ENCODE data around the gene LRRC2. TPM values are rescaled to one million over a fixed set of nuclear protein-coding genes. Genes with fewer than 3 reads are reported as not detected.

LRRC2 gene
- total and polyA plus RNA-seq, 2 of the 13 experiments (the other 11 are each of a cell fraction or from before 2014, with no cell fraction given), result 0.27 to 0.58 TPM

DNA sequence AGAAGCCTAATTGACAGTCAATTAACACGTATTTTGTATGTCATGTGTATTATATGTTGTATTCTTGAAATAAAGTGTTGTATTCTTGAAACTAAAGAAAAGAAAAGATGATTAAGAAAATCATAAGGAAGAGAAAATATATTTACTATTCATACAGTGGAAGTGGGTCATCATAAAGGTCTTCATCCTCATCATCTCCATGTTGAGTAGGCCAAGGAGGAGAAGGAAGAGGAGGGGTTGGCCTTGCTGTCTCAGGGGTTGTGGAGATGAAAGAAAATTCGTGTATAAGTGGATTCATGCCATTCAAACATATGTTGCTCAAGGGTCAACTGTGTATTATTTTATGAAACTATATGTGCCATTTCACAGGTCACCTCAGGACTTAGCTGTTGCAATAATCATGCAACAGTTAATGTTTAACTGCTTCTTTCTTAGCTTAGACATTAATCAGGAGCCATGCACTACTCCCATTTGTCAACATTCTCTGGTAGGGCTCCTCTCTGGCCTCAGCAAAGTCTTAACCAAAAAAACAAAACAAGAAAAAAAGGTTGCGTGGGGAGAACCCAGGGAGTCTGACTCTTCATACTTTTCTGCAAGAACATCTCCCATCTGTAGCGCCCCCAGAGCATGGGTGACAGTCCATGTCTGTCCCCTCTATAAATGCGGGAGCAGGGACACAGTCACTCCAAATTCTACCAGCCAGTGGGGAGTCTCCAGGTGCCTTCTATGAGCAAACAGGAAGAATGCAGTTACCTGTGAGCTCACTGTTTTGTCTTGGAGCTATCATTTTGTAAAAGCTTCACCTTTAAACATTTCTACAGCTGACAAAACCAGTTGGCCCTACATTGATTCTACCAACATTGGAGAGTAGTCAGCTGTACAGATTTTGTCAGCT is 19.9 kb upstream of the LRRC2 start (continued):
- TF ChIP-seq POLR2G (IDR thresholded peaks at IDR 0.05; ENCODE audit: low read depth, low read length) (no peak), ZNF607 (CRISPR knock-in tag; IDR thresholded peaks at IDR 0.05; ENCODE audit: borderline replicate concordance) (no peak), ZNF138 (CRISPR knock-in tag; IDR thresholded peaks at IDR 0.05; ENCODE audit: low read depth) (no peak), MYNN (CRISPR knock-in tag; IDR thresholded peaks at IDR 0.05; ENCODE audit: low read depth) (no peak), JUNB (CRISPR knock-in tag; IDR thresholded peaks at IDR 0.05; ENCODE audit: borderline replicate concordance) (no peak), MEF2D (CRISPR knock-in tag; IDR thresholded peaks at IDR 0.05) (no peak; the same call in 1 of the 2 replicates), RXRB (CRISPR knock-in tag; IDR thresholded peaks at IDR 0.05; ENCODE audit: borderline replicate concordance) (peak; percentile 98), ZNF616 (CRISPR knock-in tag; IDR thresholded peaks at IDR 0.05; ENCODE audit: low read depth) (no peak), REXO4 (CRISPR knock-in tag; IDR thresholded peaks at IDR 0.05; ENCODE audit: borderline replicate concordance) (no peak)
- TF ChIP-seq, protein P1, sequence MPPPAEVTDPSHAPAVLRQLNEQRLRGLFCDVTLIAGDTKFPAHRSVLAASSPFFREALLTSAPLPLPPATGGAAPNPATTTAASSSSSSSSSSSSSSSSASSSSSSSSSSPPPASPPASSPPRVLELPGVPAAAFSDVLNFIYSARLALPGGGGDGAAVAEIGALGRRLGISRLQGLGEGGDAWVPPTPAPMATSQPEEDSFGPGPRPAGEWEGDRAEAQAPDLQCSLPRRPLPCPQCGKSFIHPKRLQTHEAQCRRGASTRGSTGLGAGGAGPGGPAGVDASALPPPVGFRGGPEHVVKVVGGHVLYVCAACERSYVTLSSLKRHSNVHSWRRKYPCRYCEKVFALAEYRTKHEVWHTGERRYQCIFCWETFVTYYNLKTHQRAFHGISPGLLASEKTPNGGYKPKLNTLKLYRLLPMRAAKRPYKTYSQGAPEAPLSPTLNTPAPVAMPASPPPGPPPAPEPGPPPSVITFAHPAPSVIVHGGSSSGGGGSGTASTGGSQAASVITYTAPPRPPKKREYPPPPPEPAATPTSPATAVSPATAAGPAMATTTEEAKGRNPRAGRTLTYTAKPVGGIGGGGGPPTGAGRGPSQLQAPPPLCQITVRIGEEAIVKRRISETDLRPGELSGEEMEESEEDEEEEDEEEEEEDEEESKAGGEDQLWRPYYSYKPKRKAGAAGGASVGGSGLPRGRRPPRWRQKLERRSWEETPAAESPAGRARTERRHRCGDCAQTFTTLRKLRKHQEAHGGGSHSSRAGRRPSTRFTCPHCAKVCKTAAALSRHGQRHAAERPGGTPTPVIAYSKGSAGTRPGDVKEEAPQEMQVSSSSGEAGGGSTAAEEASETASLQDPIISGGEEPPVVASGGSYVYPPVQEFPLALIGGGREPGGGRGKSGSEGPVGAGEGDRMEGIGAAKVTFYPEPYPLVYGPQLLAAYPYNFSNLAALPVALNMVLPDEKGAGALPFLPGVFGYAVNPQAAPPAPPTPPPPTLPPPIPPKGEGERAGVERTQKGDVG (CRISPR knock-in tag; IDR thresholded peaks at IDR 0.05; ENCODE audit: borderline replicate concordance), result no peak
- TF ChIP-seq, protein P2, sequence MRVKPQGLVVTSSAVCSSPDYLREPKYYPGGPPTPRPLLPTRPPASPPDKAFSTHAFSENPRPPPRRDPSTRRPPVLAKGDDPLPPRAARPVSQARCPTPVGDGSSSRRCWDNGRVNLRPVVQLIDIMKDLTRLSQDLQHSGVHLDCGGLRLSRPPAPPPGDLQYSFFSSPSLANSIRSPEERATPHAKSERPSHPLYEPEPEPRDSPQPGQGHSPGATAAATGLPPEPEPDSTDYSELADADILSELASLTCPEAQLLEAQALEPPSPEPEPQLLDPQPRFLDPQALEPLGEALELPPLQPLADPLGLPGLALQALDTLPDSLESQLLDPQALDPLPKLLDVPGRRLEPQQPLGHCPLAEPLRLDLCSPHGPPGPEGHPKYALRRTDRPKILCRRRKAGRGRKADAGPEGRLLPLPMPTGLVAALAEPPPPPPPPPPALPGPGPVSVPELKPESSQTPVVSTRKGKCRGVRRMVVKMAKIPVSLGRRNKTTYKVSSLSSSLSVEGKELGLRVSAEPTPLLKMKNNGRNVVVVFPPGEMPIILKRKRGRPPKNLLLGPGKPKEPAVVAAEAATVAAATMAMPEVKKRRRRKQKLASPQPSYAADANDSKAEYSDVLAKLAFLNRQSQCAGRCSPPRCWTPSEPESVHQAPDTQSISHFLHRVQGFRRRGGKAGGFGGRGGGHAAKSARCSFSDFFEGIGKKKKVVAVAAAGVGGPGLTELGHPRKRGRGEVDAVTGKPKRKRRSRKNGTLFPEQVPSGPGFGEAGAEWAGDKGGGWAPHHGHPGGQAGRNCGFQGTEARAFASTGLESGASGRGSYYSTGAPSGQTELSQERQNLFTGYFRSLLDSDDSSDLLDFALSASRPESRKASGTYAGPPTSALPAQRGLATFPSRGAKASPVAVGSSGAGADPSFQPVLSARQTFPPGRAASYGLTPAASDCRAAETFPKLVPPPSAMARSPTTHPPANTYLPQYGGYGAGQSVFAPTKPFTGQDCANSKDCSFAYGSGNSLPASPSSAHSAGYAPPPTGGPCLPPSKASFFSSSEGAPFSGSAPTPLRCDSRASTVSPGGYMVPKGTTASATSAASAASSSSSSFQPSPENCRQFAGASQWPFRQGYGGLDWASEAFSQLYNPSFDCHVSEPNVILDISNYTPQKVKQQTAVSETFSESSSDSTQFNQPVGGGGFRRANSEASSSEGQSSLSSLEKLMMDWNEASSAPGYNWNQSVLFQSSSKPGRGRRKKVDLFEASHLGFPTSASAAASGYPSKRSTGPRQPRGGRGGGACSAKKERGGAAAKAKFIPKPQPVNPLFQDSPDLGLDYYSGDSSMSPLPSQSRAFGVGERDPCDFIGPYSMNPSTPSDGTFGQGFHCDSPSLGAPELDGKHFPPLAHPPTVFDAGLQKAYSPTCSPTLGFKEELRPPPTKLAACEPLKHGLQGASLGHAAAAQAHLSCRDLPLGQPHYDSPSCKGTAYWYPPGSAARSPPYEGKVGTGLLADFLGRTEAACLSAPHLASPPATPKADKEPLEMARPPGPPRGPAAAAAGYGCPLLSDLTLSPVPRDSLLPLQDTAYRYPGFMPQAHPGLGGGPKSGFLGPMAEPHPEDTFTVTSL (CRISPR knock-in tag; IDR thresholded peaks at IDR 0.05; ENCODE audit: borderline replicate concordance), result peak; percentile 33; the same call in 1 of the 2 replicates
- TF ChIP-seq, protein P3, sequence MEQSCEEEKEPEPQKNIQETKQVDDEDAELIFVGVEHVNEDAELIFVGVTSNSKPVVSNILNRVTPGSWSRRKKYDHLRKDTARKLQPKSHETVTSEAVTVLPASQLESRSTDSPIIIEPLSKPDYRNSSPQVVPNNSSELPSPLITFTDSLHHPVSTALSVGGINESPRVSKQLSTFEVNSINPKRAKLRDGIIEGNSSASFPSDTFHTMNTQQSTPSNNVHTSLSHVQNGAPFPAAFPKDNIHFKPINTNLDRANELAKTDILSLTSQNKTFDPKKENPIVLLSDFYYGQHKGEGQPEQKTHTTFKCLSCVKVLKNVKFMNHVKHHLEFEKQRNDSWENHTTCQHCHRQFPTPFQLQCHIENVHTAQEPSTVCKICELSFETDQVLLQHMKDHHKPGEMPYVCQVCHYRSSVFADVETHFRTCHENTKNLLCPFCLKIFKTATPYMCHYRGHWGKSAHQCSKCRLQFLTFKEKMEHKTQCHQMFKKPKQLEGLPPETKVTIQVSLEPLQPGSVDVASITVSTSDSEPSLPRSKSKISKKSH (CRISPR knock-in tag; IDR thresholded peaks at IDR 0.05; ENCODE audit: borderline replicate concordance), result no peak
- TF ChIP-seq, protein P4, sequence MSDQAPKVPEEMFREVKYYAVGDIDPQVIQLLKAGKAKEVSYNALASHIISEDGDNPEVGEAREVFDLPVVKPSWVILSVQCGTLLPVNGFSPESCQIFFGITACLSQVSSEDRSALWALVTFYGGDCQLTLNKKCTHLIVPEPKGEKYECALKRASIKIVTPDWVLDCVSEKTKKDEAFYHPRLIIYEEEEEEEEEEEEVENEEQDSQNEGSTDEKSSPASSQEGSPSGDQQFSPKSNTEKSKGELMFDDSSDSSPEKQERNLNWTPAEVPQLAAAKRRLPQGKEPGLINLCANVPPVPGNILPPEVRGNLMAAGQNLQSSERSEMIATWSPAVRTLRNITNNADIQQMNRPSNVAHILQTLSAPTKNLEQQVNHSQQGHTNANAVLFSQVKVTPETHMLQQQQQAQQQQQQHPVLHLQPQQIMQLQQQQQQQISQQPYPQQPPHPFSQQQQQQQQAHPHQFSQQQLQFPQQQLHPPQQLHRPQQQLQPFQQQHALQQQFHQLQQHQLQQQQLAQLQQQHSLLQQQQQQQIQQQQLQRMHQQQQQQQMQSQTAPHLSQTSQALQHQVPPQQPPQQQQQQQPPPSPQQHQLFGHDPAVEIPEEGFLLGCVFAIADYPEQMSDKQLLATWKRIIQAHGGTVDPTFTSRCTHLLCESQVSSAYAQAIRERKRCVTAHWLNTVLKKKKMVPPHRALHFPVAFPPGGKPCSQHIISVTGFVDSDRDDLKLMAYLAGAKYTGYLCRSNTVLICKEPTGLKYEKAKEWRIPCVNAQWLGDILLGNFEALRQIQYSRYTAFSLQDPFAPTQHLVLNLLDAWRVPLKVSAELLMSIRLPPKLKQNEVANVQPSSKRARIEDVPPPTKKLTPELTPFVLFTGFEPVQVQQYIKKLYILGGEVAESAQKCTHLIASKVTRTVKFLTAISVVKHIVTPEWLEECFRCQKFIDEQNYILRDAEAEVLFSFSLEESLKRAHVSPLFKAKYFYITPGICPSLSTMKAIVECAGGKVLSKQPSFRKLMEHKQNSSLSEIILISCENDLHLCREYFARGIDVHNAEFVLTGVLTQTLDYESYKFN (CRISPR knock-in tag; conservative IDR thresholded peaks at IDR 0.05), result peak; percentile 75

Data from HepG2 (cell line).